WTC11 (cell line): Measurements from ENCODE around the gene NDUFB8. TPM values are rescaled to one million over a fixed set of nuclear protein-coding genes. Genes with fewer than 3 reads are reported as not detected.

ENCODE experiments used
- ATAC-seq: fragments of 200-7000 bp; cut with Tn5 transposase; 2 replicates; pipeline ENCODE4 v1.10.0; 2021; ENCODE audit warnings: mild to moderate bottlenecking, moderate library complexity
- CTCF ChIA-PET: fragments of 300-600 bp; sonication (Branson Sonifier 250); formaldehyde crosslinking; loops from one replicate; lab custom pipeline; 2021; ENCODE audit warnings: antibody characterized with exemption; lab: Charles Lee
- POLR2A ChIA-PET: fragments of 350-600 bp; sonication (Branson Sonifier 250); formaldehyde crosslinking; loops from one replicate; lab custom pipeline; 2021; ENCODE audit warnings: antibody characterized with exemption; lab: Charles Lee
- DNase-seq: peaks from one replicate; pipeline ENCODE4 v3.0.0; 2021; ENCODE audit warnings: low spot score
- H3K27ac Mint-ChIP-seq: 2 replicates; pipeline ENCODE4 v1.8.0; 2021; ENCODE audit warnings: mixed read lengths
- H3K27me3 Mint-ChIP-seq: 2 replicates; pipeline ENCODE4 v1.8.0; 2021; ENCODE audit warnings: low read depth, mild to moderate bottlenecking, moderate library complexity, mixed read lengths
- H3K36me3 Mint-ChIP-seq: 2 replicates; pipeline ENCODE4 v1.8.0; 2021; ENCODE audit warnings: mixed read lengths
- H3K4me1 Mint-ChIP-seq: 2 replicates; pipeline ENCODE4 v1.8.0; 2022; ENCODE audit warnings: mixed read lengths
- H3K4me3 Mint-ChIP-seq: 2 replicates; pipeline ENCODE4 v1.8.0; 2021; ENCODE audit warnings: mild to moderate bottlenecking, moderate library complexity, mixed read lengths
- H3K9me3 Mint-ChIP-seq: 2 replicates; pipeline ENCODE4 v1.8.0; 2021; ENCODE audit warnings: mixed read lengths
- CBFB ChIP-seq: sonication (generic); formaldehyde crosslinking; IDR thresholded peaks from 2 replicates; pipeline ENCODE4 v1.8.1; 2022; ENCODE audit warnings: mild to moderate bottlenecking, low read depth, missing genetic modification reagents
- CREB1 ChIP-seq: sonication (generic); formaldehyde crosslinking; IDR thresholded peaks from 2 replicates; pipeline ENCODE4 v1.8.0; 2023; ENCODE audit warnings: mild to moderate bottlenecking, missing genetic modification reagents
- FOXJ3 ChIP-seq: sonication (generic); formaldehyde crosslinking; IDR thresholded peaks from 2 replicates; pipeline ENCODE4 v1.9.0; 2021; ENCODE audit warnings: missing genetic modification reagents, mild to moderate bottlenecking, borderline replicate concordance
- GTF2I ChIP-seq: fragments of 250-450 bp; sonication (Bioruptor Pico); conservative IDR thresholded peaks from 2 replicates; pipeline ENCODE4 v1.4.0; 2021; ENCODE audit warnings: mild to moderate bottlenecking
- IRF2 ChIP-seq: sonication (generic); formaldehyde crosslinking; IDR thresholded peaks from 2 replicates; pipeline ENCODE4 v1.8.0; 2022; ENCODE audit warnings: low read depth, missing genetic modification reagents, borderline replicate concordance
- MXD4 ChIP-seq: fragments of 250-450 bp; sonication (Bioruptor Pico); IDR thresholded peaks from 2 replicates; pipeline ENCODE4 v1.8.0; 2021; ENCODE audit warnings: mild to moderate bottlenecking, moderate library complexity, borderline replicate concordance
- NR3C1 ChIP-seq: sonication (generic); formaldehyde crosslinking; conservative IDR thresholded peaks from 2 replicates; pipeline ENCODE4 v1.8.1; 2023; ENCODE audit warnings: low read depth, mild to moderate bottlenecking, missing genetic modification reagents
- TEAD1 ChIP-seq: sonication (generic); formaldehyde crosslinking; IDR thresholded peaks from 2 replicates; pipeline ENCODE4 v1.8.0; 2022; ENCODE audit warnings: mild to moderate bottlenecking, missing genetic modification reagents
- TEAD4 ChIP-seq: sonication (generic); formaldehyde crosslinking; IDR thresholded peaks from 2 replicates; pipeline ENCODE4 v1.8.0; 2022; ENCODE audit warnings: mild to moderate bottlenecking, missing genetic modification reagents
- ZNF232 ChIP-seq: sonication (generic); formaldehyde crosslinking; IDR thresholded peaks from 2 replicates; pipeline ENCODE4 v1.8.0; 2022; ENCODE audit warnings: mild to moderate bottlenecking, missing genetic modification reagents
- ZNF317 ChIP-seq: sonication (generic); formaldehyde crosslinking; IDR thresholded peaks from 2 replicates; pipeline ENCODE4 v1.8.1; 2023; ENCODE audit warnings: low read depth, mild to moderate bottlenecking, moderate library complexity, missing genetic modification reagents, borderline replicate concordance
- ZNF396 ChIP-seq: fragments of 250-450 bp; sonication (Bioruptor Pico); IDR thresholded peaks from 2 replicates; pipeline ENCODE4 v1.8.0; 2021; ENCODE audit warnings: mild to moderate bottlenecking, moderate library complexity, borderline replicate concordance
- ZNF671 ChIP-seq: fragments of 250-450 bp; sonication (Bioruptor Pico); IDR thresholded peaks from 2 replicates; pipeline ENCODE4 v1.8.0; 2021; ENCODE audit warnings: mild to moderate bottlenecking
- total RNA-seq: library from RNA; stranded (reverse); gene quantifications from 3 replicates; pipeline ENCODE4 v1.2.3, GENCODE V29; 2021
- TF ChIP-seq, protein P1 (sequence below): fragments of 250-450 bp; sonication (Bioruptor Pico); IDR thresholded peaks from 2 replicates; pipeline ENCODE4 v1.9.0; 2021; ENCODE audit warnings: mild to moderate bottlenecking, borderline replicate concordance
- TF ChIP-seq, protein P2 (sequence below): sonication (generic); formaldehyde crosslinking; conservative IDR thresholded peaks from 2 replicates; pipeline ENCODE4 v1.8.1; 2022; ENCODE audit warnings: mild to moderate bottlenecking, missing genetic modification reagents
- TF ChIP-seq, protein P3 (sequence below): sonication (generic); formaldehyde crosslinking; IDR thresholded peaks from 2 replicates; pipeline ENCODE4 v1.8.1; 2023; ENCODE audit warnings: mild to moderate bottlenecking, moderate library complexity, missing genetic modification reagents
- TF ChIP-seq, protein P4 (sequence below): fragments of 250-450 bp; sonication (Bioruptor Pico); conservative IDR thresholded peaks from 2 replicates; pipeline ENCODE4 v1.9.0; 2021; ENCODE audit warnings: mild to moderate bottlenecking
- TF ChIP-seq, protein P5 (sequence below): sonication (generic); formaldehyde crosslinking; IDR thresholded peaks from 2 replicates; pipeline ENCODE4 v1.8.1; 2023; ENCODE audit warnings: mild to moderate bottlenecking, missing genetic modification reagents, moderate library complexity

The NDUFB8 gene
- total RNA-seq, 1 experiment from 2014 or later: 206 TPM

GRCh38 chr10:100571084-100571856 lies 41.6 kb upstream of the NDUFB8 start:
- POLR2A ChIA-PET: no interaction called here
- ATAC-seq: no peak
- no peak overlapping the region for H3K27ac Mint-ChIP-seq
- no peak overlapping the region for H3K4me3 Mint-ChIP-seq
- TF ChIP-seq TEAD4 (CRISPR knock-in tag): no peak
- no peaks in the 10 kb centered on the region for H3K4me1 Mint-ChIP-seq
- H3K27me3 Mint-ChIP-seq: peaks cover 26% of the 10 kb centered on the region
- no peaks in the 10 kb centered on the region for H3K36me3 Mint-ChIP-seq
- no peaks in the 10 kb centered on the region for H3K9me3 Mint-ChIP-seq
- CTCF ChIA-PET: interaction anchor here (1.0 to 3.4 kb wide), 5 partner anchors 37 to 307 kb away, joined by 3 to 62 read pairs (median 14); no protein-coding TSS in a partner anchor
- DNase-seq: no peak

DNA sequence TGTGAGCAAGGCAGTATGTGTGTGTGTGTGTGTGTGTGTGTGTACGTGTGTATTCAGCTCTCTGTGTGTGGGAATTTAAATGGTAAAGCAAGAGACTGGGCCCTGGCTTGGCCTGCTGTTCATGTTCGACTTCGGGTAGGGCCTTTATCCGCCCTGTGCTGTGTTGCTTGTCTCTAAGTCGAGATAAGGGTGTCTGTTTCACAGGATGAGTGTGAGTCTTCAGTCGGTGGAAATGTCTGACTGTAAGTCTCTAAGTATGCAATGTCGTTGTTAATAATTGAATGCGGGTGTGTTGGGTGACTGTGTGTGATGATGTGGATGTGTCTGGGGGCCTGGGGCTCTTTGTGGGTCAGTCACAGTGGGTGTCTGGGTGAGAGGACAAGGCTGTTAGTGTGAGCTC lies 40.8 kb upstream of the NDUFB8 start:
- ChIA-PET POLR2A (interaction anchor here (0.5 to 1.3 kb wide), 4 partner anchors 35 to 308 kb away, joined by 3 to 7 read pairs (median 4); partner anchors contain the start of gene HIF1AN), CTCF (interaction anchor here (0.8 to 4.5 kb wide), 44 partner anchors 8 to 418 kb away, joined by 3 to 85 read pairs (median 6); partner anchors contain the start of genes HIF1AN, PAX2, SEMA4G and SLF2)
- DNase-seq: no peak
- TF ChIP-seq CREB1 (no peak), ZNF396 (CRISPR knock-in tag) (no peak), NR3C1 (no peak), FOXJ3 (CRISPR knock-in tag) (no peak), GTF2I (CRISPR knock-in tag) (no peak), TEAD4 (CRISPR knock-in tag) (no peak), TEAD1 (CRISPR knock-in tag) (no peak), MXD4 (no peak), ZNF317 (CRISPR knock-in tag) (no peak), ZNF232 (CRISPR knock-in tag) (no peak), IRF2 (no peak), CBFB (CRISPR knock-in tag) (no peak), ZNF671 (CRISPR knock-in tag) (no peak)
- TF ChIP-seq, protein P1, sequence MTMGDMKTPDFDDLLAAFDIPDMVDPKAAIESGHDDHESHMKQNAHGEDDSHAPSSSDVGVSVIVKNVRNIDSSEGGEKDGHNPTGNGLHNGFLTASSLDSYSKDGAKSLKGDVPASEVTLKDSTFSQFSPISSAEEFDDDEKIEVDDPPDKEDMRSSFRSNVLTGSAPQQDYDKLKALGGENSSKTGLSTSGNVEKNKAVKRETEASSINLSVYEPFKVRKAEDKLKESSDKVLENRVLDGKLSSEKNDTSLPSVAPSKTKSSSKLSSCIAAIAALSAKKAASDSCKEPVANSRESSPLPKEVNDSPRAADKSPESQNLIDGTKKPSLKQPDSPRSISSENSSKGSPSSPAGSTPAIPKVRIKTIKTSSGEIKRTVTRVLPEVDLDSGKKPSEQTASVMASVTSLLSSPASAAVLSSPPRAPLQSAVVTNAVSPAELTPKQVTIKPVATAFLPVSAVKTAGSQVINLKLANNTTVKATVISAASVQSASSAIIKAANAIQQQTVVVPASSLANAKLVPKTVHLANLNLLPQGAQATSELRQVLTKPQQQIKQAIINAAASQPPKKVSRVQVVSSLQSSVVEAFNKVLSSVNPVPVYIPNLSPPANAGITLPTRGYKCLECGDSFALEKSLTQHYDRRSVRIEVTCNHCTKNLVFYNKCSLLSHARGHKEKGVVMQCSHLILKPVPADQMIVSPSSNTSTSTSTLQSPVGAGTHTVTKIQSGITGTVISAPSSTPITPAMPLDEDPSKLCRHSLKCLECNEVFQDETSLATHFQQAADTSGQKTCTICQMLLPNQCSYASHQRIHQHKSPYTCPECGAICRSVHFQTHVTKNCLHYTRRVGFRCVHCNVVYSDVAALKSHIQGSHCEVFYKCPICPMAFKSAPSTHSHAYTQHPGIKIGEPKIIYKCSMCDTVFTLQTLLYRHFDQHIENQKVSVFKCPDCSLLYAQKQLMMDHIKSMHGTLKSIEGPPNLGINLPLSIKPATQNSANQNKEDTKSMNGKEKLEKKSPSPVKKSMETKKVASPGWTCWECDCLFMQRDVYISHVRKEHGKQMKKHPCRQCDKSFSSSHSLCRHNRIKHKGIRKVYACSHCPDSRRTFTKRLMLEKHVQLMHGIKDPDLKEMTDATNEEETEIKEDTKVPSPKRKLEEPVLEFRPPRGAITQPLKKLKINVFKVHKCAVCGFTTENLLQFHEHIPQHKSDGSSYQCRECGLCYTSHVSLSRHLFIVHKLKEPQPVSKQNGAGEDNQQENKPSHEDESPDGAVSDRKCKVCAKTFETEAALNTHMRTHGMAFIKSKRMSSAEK: no peak
- TF ChIP-seq, protein P2, sequence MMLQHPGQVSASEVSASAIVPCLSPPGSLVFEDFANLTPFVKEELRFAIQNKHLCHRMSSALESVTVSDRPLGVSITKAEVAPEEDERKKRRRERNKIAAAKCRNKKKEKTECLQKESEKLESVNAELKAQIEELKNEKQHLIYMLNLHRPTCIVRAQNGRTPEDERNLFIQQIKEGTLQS (CRISPR knock-in tag): no peak
- TF ChIP-seq, protein P3, sequence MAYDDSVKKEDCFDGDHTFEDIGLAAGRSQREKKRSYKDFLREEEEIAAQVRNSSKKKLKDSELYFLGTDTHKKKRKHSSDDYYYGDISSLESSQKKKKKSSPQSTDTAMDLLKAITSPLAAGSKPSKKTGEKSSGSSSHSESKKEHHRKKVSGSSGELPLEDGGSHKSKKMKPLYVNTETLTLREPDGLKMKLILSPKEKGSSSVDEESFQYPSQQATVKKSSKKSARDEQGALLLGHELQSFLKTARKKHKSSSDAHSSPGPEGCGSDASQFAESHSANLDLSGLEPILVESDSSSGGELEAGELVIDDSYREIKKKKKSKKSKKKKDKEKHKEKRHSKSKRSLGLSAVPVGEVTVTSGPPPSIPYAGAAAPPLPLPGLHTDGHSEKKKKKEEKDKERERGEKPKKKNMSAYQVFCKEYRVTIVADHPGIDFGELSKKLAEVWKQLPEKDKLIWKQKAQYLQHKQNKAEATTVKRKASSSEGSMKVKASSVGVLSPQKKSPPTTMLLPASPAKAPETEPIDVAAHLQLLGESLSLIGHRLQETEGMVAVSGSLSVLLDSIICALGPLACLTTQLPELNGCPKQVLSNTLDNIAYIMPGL (CRISPR knock-in tag): no peak
- TF ChIP-seq, protein P4, sequence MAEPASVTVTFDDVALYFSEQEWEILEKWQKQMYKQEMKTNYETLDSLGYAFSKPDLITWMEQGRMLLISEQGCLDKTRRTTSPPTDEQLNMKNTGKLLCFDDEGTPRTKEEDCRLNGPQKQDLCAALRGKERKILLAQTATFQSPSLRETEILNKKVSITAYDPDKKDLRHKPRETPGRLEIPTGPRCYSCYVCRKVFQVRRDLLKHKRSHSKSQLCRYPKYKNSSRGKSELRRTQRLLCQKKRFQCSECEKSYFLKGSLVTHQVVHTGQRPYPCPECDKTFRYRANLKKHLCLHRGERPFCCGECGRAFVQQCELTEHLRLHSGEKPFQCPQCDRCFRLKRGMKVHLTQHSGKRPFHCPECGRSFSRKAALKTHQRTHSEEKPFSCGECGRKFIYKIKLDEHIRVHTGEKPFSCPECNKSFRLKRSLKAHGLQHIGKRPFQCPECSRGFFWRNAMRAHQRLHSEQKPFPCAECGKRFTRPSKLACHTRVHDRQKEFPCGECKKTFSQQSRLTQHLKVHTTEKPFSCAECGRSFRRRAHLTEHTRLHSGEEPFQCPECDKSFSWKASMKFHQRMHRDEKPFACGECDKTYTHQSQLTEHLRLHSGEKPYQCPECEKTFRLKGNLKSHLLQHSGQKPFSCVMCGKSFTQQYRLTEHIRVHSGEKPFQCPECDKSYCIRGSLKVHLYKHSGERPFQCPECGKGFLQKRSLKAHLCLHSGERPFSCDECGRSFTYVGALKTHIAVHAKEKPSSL (CRISPR knock-in tag): no peak
- TF ChIP-seq, protein P5, sequence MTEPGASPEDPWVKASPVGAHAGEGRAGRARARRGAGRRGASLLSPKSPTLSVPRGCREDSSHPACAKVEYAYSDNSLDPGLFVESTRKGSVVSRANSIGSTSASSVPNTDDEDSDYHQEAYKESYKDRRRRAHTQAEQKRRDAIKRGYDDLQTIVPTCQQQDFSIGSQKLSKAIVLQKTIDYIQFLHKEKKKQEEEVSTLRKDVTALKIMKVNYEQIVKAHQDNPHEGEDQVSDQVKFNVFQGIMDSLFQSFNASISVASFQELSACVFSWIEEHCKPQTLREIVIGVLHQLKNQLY: no peak
- Mint-ChIP-seq H3K4me1 (no peaks in the 10 kb centered on the region), H3K27ac (no peak overlapping the region), H3K36me3 (no peaks in the 10 kb centered on the region), H3K4me3 (no peak overlapping the region), H3K9me3 (no peaks in the 10 kb centered on the region), H3K27me3 (peaks cover 28% of the 10 kb centered on the region)
- no peak for ATAC-seq
